Prostate gland (tissue), 2 donors: ENCODE data around the gene ENO2. TPM values are rescaled to one million over a fixed set of nuclear protein-coding genes. Genes with fewer than 3 reads are reported as not detected.
A peak's percentile ranks its signal among the peaks of the same experiment; 100 is the strongest.
"Not testable (repeated sequence)": the region's sequence is repeated elsewhere in the genome, so short reads cannot be mapped to it uniquely, and the experiment has no call there.

Experiments used
- DNase-seq: peaks from one replicate; pipeline ENCODE4 v3.0.0-alpha.2; 2019; ENCODE audit warnings: low spot score
- H3K27ac ChIP-seq, 2 donors: fragments of 200-600 bp; sonication (generic); 2 replicates each; pipeline ENCODE4 v1.5.1; 2017 to 2019
- H3K27me3 ChIP-seq: fragments of 200-600 bp; sonication (generic); replicated peaks from 2 replicates; pipeline ENCODE4 v1.5.1; 2019; ENCODE audit not compliant: insufficient read depth
- H3K36me3 ChIP-seq, 2 donors: fragments of 200-600 bp; sonication (generic); 1 replicate in 1 of 2; 2 replicates in 1 of 2; pipeline versions ENCODE4 v1.5.1 to v1.8.1; 2017 to 2019
- H3K4me1 ChIP-seq: fragments of 200-600 bp; sonication (generic); replicated peaks from 2 replicates; pipeline ENCODE4 v1.5.1; 2019
- H3K4me3 ChIP-seq, 2 donors: fragments of 200-600 bp; sonication (generic); 2 replicates each; pipeline ENCODE4 v1.5.1; 2017 to 2019
- H3K9me3 ChIP-seq: fragments of 200-600 bp; sonication (generic); 2 replicates; pipeline ENCODE4 v1.5.1; 2017
- CTCF ChIP-seq, 4 experiments: fragments of 200-600 bp in 2 of 4; fragments of 450-650 bp in 2 of 4; sonication (generic) in 2 of 4; IDR thresholded peaks; 1 replicate in 3 of 4; 2 replicates in 1 of 4; pipeline ENCODE4 v1.5.1; 2016 to 2019; ENCODE audit warnings: antibody characterized with exemption in 4 of 4, mild to moderate bottlenecking in 2 of 4, moderate library complexity in 2 of 4
- POLR2A ChIP-seq: fragments of 450-650 bp; IDR thresholded peaks from one replicate; pipeline ENCODE4 v1.6.1; 2016; ENCODE audit warnings: antibody characterized with exemption, mild to moderate bottlenecking
- POLR2AphosphoS5 ChIP-seq: sonication (generic); formaldehyde crosslinking; IDR thresholded peaks from one replicate; pipeline ENCODE4 v1.6.1; 2017; ENCODE audit warnings: antibody characterized with exemption
- WGBS: methylation state at CpG from one replicate; pipeline ENCODE4 v1.1.5; 2018; 5-methylcytosine and 5-hydroxymethylcytosine counted together
- intact Hi-C: fragments of 100-400 bp; cut with DNase I; formaldehyde crosslinking; loops from one replicate; pipeline ENCODE4 v1.14.2; 2022
- total RNA-seq, 2 donors: library from RNA; depleted of rRNA; stranded (reverse); fragments of >200 nt; gene quantifications; one replicate each; pipeline ENCODE4 v1.1.0, GENCODE V29; 2016

ENO2 gene
- 10 to 100 TPM in 1 of 2 donors, 1 to 10 TPM in 1; 6.9 to 13.0 TPM for total RNA-seq

GRCh38 chr12:6914246-6914946 is at the start of gene ENO2:
ENO2 (plus strand) TSS chr12:6914580; CDS start chr12:6915833, 1,253 bp downstream.
- Histone ChIP-seq H3K9me3 (no peaks in the 10 kb centered on the region), H3K27me3 (no peaks in the 10 kb centered on the region), H3K27ac (peak within 1 kb of the TSS; percentile 53 to 62), H3K36me3 (no peaks in the 10 kb centered on the region), H3K4me1 (no peaks in the 10 kb centered on the region), H3K4me3 (peak within 1 kb of the TSS; percentile 45 to 55)
- peak; percentile 60 for DNase-seq
- intact Hi-C loops, result no loop called here
- TF ChIP-seq POLR2A (peak; percentile 59), CTCF (IDR thresholded peaks at IDR 0.05) (no peak)
- under 1% methylated on average over 67 of the region's 68 CpGs for WGBS

- 83% methylated on average over 5 of the region's 5 CpGs for WGBS
- H3K27me3 ChIP-seq, DNase-seq, H3K27ac ChIP-seq, intact Hi-C loops, H3K9me3 ChIP-seq, H3K4me3 ChIP-seq: not testable (repeated sequence)
- H3K4me1 ChIP-seq, result peaks cover 11% of the 10 kb centered on the region
- H3K36me3 ChIP-seq, result peaks cover 9 to 20% of the 10 kb centered on the region in 2 donors
Measured at GRCh38 chr12:6865307-6865706, 49.1 kb upstream of the ENO2 start.

GRCh38 chr12:6866163-6866919 is 48.0 kb upstream of the ENO2 start:
- no peaks in the 10 kb centered on the region for H3K9me3 ChIP-seq
- no peaks in the 10 kb centered on the region for H3K27me3 ChIP-seq
- peaks cover 9 to 14% of the 10 kb centered on the region in 2 donors for H3K36me3 ChIP-seq
- H3K4me1 ChIP-seq, result peaks cover 11% of the 10 kb centered on the region
- H3K27ac ChIP-seq, result peak overlapping the region; percentile 91 to 97
- peak overlapping the region in 1 of 2 donors; percentile 82 for H3K4me3 ChIP-seq
- TF ChIP-seq POLR2AphosphoS5 (no peak), POLR2A (no peak), CTCF (IDR thresholded peaks at IDR 0.05) (no peak)
- intact Hi-C loops, result no loop called here
- WGBS, result 68% methylated on average over 19 of the region's 19 CpGs
- no peak for DNase-seq

GRCh38 chr12:6866920-6867412 is 47.4 kb upstream of the ENO2 start:
- H3K36me3 ChIP-seq, result peaks cover 8 to 9% of the 10 kb centered on the region in 2 donors
- intact Hi-C loops, result no loop called here
- H3K4me3 ChIP-seq, result peak overlapping the region; percentile 82 to 90
- no peaks in the 10 kb centered on the region for H3K27me3 ChIP-seq
- DNase-seq, result no peak
- peak overlapping the region; percentile 91 to 97 for H3K27ac ChIP-seq
- 1% methylated on average over 30 of the region's 33 CpGs for WGBS
- no peak for TF ChIP-seq POLR2AphosphoS5
- TF ChIP-seq POLR2A, result no peak
- TF ChIP-seq CTCF (IDR thresholded peaks at IDR 0.05), result no peak
- no peaks in the 10 kb centered on the region for H3K9me3 ChIP-seq
- H3K4me1 ChIP-seq, result peaks cover 12% of the 10 kb centered on the region

- H3K27me3 ChIP-seq, result no peaks in the 10 kb centered on the region
- peak within 1 kb of the TSS; percentile 91 to 97 for H3K27ac ChIP-seq
- H3K9me3 ChIP-seq, result no peaks in the 10 kb centered on the region
- peaks cover 16% of the 10 kb centered on the region for H3K4me1 ChIP-seq
- H3K4me3 ChIP-seq, result peak within 1 kb of the TSS; percentile 82 to 90
- peak; percentile 86 for DNase-seq
- WGBS, result under 1% methylated on average over 73 of the region's 86 CpGs
- H3K36me3 ChIP-seq, result peaks cover 3 to 9% of the 10 kb centered on the region in 2 donors
- TF ChIP-seq CTCF (IDR thresholded peaks at IDR 0.05) (peak in 1 of 4 experiments; percentile 14), POLR2AphosphoS5 (peak; percentile 90), POLR2A (peak; percentile 97)
- intact Hi-C loops, result no loop called here
Measured at GRCh38 chr12:6867413-6868210, 46.8 kb upstream of the ENO2 start, which contains the start of gene TPI1. TPI1 (plus strand) TSS chr12:6867531; CDS start chr12:6867567, 36 bp downstream.
